ENCODE measurements around the gene IQGAP2. TPM values are rescaled to one million over a fixed set of nuclear protein-coding genes. Genes with fewer than 3 reads are reported as not detected.

Gene IQGAP2
- total and polyA plus RNA-seq, 9 of the 15 experiments (the other 6 are each of a cell fraction or from before 2014, with no cell fraction given), result 8.7 to 23.2 (median 17.4) TPM

GRCh38 chr5:76542887-76543690 is 140.0 kb downstream of the IQGAP2 start (continued):
- TF ChIP-seq PRDM10 (IDR thresholded peaks at IDR 0.05; ENCODE audit: partially characterized antibody) (no peak), ZC3H11A (IDR thresholded peaks at IDR 0.05; ENCODE audit: low read depth, low read length) (no peak), ETS2 (tag; IDR thresholded peaks at IDR 0.05; ENCODE audit: borderline replicate concordance, poor library complexity, severe bottlenecking) (no peak), ZNF76 (CRISPR knock-in tag; IDR thresholded peaks at IDR 0.05; ENCODE audit: borderline replicate concordance) (no peak), TBL1XR1 (IDR thresholded peaks at IDR 0.05; ENCODE audit: low read length in 2 of 2) (no peak), ZHX1 (conservative IDR thresholded peaks at IDR 0.05; ENCODE audit: low read length) (no peak), SMARCA5 (IDR thresholded peaks at IDR 0.05) (no peak), CUX1 (CRISPR knock-in tag; IDR thresholded peaks at IDR 0.05) (no peak), CREM (IDR thresholded peaks at IDR 0.05; ENCODE audit: low read depth) (peak; percentile 78), NR0B1 (IDR thresholded peaks at IDR 0.05; ENCODE audit: partially characterized antibody) (no peak), BRD4 (IDR thresholded peaks at IDR 0.05) (no peak), KDM1A (IDR thresholded peaks at IDR 0.05) (peak in 1 of 2 experiments; percentile 40; a peak in 1 of 4 replicates)
